D341Med (cell line): ENCODE data around the gene TPSB2.

Experiments
- DNase-seq: peaks from one replicate; pipeline ENCODE4 v3.0.0; 2012; ENCODE audit warnings: low spot score

The TPSB2 gene

GRCh38 chr16:1218930-1219611, 10.9 kb downstream of the TPSB2 start:
- DNase-seq, result no peak

DNA sequence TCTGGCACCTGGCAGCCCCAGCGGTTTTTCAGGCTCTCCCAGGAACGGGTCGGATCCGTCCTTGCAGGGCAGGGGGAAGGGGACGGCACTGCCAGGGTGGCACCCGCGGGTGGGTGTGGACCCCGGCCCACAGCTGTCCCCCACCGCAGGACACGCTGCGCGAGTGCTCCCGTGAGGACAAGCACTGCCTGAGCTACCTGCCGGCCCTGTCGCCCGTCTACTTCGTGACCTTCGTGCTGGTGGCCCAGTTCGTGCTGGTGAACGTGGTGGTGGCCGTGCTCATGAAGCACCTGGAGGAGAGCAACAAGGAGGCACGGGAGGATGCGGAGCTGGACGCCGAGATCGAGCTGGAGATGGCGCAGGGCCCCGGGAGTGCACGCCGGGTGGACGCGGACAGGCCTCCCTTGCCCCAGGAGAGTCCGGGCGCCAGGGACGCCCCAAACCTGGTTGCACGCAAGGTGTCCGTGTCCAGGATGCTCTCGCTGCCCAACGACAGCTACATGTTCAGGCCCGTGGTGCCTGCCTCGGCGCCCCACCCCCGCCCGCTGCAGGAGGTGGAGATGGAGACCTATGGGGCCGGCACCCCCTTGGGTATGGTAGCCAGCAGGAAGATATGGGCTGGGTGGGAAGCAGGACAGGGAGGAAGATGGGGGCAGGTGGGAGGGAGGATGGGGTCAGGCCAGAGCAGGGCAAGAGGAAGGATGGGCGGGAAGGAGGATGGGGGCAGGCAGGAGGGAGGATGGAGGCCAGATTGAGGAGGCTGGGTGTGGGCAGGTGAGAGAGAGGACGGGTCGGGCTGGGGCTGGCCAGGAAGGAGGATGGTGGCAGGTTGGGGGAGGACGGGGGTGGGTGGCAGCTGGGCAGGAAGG, 11.7 kb downstream of the TPSB2 start:
- no peak for DNase-seq

DNA sequence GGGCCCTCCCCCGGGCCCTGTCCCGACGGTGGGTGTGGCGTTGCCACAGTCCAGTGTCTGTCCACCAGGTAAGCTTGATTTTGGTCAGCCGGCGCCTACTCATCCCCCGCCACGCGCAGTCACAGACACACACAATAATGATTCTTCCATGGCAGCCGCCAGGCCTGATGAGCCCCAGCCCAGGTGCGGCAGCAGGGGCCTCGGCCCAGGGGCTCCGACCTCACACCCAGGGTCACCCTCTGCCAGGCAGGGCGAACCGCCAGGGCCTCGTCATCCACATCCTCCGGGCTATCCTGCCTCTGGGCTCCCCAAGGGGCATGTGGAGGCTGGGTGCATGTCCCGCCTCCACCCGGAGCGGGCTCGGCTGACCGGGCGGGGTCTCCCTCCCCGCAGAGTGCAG, 12.5 kb downstream of the TPSB2 start:
- no peak for DNase-seq

DNA sequence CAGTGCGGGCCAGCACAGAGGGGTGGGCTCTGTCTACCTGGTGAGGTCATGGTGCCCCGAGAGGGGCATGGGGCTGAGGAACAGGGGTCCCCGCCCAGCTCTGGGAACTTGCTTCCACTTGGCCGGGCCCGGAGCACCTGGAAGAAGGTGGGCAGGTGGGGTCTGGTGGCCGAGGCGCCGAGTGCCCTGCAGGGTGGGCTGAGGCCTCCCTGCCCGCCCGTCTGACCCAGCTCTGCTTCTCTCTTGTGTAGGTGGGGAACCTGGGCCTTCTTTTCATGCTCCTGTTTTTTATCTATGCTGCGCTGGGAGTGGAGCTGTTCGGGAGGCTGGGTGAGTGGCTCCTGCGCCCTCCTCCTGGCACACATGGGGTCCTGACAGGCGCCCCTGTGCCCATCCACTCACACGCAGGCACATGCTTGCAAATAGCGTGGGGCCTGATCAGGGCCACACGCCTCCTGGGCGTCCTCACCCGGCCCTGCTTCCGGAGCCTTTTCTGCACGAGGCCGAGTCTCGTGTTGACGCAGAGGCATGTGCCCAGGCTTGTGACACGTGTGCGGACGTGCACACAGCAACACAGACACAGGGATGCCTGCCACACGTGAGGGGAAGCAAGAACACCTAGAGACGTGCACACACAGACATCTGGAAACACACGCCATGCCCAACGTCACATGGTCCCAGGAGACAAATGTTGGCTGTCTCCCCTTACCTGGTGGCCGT, 13.1 kb downstream of the TPSB2 start:
- DNase-seq, result no peak

GRCh38 chr16:1216296-1216619, 13.7 kb downstream of the TPSB2 start:
- no peak for DNase-seq

DNA sequence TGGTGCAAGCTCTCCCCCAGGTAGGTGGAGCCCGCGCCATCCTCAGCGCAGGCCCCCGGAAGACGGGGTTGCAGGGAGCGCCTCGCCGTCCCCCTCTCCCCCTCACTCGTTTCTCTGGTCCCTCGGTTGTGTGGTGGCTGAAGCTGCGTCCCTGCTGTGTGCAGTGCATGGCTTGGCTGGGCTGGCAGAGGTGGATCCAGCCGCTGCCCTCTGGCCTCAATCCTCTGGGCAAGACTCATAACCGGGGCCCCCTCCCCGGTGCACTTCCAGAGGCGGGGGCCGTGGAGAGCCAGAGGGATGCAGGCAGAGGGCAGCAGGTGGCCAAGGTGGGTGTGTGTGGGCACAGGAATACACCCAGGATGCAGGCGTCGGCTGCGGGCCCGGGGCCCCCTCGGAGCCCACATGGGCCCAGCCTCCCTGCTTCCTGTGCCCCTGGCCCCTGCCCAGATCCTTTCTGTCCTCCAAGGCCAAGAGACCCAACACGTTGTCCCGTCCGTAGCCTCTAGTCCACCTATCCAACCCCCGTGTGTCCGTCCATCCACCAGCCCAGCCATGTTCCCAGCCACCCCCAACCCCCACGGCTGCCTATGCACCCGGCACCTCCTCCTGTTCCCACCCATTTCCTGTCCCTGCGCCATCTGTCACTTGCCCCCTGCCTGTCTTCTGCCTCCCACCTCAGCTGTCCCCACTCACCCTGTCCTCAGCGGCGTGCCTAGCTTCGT, 14.2 kb downstream of the TPSB2 start:
- DNase-seq, result no peak

DNA sequence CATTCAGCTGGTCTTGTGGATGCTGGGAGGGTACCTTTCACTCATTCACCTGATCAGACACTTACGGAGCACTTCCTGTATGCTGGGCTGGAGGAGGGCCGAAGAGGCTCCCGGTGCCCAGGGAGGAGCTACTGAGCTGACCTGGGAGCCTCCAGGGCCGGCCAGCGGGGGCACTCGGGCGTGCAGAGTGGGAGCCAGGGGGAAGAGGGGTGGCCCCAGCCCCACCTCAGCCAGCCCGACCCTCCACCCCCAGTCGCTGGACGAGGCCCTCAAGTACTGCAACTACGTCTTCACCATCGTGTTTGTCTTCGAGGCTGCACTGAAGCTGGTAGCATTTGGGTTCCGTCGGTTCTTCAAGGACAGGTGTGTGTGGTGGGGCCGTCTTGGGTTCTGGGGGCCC, 15.3 kb downstream of the TPSB2 start:
- DNase-seq, result no peak

DNA sequence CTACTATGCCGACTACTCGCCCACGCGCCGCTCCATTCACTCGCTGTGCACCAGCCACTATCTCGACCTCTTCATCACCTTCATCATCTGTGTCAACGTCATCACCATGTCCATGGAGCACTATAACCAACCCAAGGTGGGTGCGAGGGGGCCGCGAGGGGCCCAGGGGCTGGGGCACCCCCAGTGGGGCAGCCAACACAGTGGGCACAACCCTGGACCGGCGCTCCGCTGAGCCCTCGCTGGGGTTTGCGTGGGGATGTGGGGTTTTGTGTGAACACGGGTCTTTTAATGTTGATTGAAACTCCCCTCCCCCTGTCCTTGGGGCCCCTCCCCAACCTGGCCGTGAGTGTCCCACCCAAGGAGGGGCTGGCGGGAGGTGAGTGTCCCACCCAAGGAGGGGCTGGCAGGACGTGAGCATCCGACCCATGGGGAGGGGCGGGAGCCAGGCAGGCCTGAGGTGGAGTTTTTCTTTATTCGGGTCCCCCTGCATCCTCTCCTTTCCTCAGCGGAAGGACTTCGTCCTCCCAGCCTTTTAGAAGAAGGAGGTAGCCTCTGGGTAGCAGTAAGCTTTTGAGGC, 16.1 kb downstream of the TPSB2 start:
- DNase-seq, result no peak

DNA sequence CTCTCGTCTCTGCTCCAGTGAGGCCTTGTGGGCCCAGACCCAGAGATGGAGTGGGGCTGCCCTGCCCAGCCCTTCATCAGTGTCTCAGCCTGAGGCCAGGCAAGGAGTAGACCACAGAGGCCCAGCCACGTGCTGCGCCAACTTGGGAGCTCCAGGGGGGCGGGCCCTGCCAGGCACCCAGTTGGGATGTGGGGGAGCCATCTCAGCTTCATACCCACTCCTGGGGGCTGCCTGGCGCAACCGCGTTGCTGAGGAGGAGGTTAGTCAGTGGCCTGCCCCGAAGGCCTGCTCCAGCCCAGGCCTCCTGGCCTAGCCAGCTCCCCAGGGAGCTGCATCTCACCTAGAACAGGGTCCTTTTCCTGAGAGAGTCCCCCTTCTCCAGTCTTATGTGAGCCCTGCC, 16.8 kb downstream of the TPSB2 start:
- no peak for DNase-seq

DNA sequence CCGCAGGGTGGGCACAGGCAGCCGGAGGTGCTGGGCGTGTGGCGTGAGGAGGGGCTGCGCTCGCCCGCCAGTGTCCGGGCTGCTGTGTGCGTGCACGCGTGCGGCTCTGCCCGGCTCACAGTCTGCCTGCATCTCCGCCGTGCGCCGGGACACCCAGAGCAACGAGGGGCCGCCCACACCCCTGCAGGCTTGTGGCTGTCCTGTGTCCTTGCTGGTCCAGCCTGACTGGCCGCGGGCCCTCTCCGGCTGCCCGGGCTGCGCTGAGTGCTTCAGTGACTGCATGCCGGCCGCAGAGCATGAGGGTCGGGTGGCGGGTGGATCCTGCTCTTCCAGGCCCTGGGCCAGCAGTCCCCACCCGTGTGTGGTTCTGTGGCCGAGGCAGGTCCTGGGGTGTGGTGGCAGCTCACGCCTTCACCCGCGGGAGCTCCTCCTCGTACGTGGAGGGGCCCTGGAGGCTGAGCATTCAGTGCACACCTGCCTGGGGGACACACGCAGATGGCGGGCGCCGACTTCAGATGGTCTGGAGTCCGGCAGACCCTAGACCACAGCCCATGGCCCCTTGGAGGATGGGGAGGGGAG, 17.3 kb downstream of the TPSB2 start:
- no peak for DNase-seq

GRCh38 chr16:1211451-1212268, 18.3 kb downstream of the TPSB2 start:
- no peak for DNase-seq

DNA sequence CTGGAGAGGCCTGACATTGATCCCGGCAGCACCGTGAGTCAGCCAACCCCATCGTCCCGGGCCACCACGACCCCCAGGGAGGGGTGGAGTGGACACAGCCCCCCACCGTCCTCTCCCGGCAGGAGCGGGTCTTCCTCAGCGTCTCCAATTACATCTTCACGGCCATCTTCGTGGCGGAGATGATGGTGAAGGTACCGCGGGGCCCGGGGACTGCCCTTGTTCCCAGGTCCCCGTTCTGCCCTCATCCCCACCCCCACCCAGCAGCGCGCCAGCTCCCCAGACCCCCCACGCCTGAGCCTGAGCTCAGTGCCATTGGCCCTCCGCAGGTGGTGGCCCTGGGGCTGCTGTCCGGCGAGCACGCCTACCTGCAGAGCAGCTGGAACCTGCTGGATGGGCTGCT, 19.5 kb downstream of the TPSB2 start:
- DNase-seq, result no peak

DNA sequence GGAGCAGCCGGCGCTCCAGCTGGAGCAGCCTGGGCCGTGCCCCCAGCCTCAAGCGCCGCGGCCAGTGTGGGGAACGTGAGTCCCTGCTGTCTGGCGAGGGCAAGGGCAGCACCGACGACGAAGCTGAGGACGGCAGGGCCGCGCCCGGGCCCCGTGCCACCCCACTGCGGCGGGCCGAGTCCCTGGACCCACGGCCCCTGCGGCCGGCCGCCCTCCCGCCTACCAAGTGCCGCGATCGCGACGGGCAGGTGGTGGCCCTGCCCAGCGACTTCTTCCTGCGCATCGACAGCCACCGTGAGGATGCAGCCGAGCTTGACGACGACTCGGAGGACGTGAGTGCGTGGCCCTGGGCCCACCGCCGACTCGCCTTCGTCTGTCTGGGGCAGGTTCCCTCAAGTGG, 20.9 kb downstream of the TPSB2 start:
- no peak for DNase-seq

DNA sequence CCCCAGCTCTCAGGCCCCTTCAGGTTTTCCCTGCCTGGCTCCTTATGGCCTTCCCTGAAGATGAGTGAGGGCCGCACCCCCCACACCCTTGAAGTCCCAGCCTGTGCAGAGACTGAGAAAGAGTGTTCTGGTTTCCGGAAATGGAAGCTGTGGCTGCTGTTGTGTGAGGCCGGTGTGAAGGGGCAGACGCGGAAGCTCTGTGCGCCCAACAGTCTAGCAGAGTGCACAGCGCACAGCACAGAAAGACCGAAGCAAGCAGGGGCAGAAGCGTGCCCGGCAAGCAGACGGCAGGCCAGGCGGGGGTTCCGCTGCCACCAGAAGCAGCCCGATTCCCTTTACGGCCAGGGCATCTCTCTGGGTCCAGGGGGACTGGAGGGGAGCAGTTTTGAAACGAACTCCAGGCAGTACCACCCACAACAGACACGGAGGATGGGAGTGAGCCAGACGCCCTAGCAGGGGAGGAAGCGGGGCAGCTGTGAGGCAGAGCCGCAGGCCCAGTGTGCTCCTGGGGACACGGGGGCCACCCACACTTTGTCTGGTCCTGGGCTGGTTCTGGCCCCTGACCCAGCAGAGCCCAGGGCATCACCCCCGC, 21.6 kb downstream of the TPSB2 start:
- no peak for DNase-seq

- no peak for DNase-seq
Measured at GRCh38 chr16:1206786-1207185, 23.2 kb downstream of the TPSB2 start.

DNA sequence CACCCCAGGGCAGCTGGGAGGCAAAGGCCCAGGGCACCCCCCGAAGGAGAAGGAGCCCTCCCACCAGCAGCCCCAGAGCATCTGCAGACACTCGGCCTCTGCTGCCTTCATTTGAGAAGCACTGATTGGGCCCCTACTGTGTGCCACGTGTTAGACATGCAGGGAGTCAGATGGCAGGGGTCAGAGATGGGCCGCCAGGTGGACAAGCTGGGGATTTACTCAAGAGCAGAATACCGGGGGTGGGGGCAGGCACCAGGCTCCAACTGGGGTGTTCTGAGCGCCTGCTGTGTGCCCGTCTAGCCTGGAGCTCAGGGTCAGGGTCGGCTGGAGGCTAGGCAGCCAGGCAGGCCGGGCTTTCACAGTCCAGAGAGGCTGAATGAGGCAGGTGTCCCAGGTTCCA, 23.7 kb downstream of the TPSB2 start:
- DNase-seq, result no peak

GRCh38 chr16:1204933-1205332, 25.1 kb downstream of the TPSB2 start:
- DNase-seq, result no peak

- no peak for DNase-seq
Measured at GRCh38 chr16:1202274-1202673, 27.7 kb downstream of the TPSB2 start.

DNA sequence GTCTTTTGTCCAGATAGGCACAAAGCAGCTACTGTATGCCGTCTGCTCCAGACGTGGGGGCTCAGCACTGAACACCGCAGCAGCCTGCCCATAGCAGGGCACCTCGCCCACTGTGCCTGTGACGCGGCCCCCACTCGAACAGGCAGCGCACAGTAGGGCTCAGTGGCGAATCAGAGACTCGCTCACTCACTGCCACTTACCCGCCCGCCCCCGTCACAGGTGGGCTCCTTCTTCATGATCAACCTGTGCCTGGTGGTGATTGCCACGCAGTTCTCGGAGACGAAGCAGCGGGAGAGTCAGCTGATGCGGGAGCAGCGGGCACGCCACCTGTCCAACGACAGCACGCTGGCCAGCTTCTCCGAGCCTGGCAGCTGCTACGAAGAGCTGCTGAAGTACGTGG, 28.5 kb downstream of the TPSB2 start:
- no peak for DNase-seq

DNA sequence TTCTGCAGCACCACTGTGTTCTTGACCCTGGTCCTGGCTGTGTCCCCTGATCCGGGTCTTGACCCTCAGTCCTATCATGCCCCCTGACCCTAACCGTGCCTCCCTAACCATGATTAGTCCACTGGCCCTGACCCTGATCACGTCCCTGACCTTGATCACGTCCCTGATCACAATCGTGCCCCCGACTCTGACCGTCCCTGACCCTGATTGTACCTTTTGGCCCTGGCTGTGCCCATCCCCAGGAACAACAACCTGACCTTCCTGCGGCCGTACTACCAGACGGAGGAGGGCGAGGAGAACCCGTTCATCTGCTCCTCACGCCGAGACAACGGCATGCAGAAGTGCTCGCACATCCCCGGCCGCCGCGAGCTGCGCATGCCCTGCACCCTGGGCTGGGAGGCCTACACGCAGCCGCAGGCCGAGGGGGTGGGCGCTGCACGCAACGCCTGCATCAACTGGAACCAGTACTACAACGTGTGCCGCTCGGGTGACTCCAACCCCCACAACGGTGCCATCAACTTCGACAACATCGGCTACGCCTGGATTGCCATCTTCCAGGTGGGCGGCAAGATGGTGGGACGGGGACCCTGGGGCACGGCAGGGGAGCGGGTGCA, 29.9 kb downstream of the TPSB2 start:
- DNase-seq, result no peak
